OCI-LY1 (cell line): ENCODE data around the gene PPARD.

Experiments used
- H2AFZ ChIP-seq: fragments of 200-600 bp; sonication (generic), shearing (Covaris generic); 2 replicates; pipeline ENCODE4 v1.6.0; 2014; ENCODE audit warnings: antibody characterized with exemption, mild to moderate bottlenecking, low read length
- H3F3A ChIP-seq: fragments of 200-600 bp; sonication (generic), shearing (Covaris generic); 2 replicates; pipeline ENCODE4 v1.6.0; 2014; ENCODE audit warnings: mild to moderate bottlenecking, antibody characterized with exemption, low read length, moderate library complexity; ENCODE audit not compliant: insufficient read depth
- H3K27ac ChIP-seq: fragments of 200-600 bp; sonication (generic); 2 replicates; pipeline ENCODE4 v1.5.1; 2014; ENCODE audit warnings: low read length, mixed run types, mild to moderate bottlenecking, low read depth; ENCODE audit not compliant: poor library complexity, severe bottlenecking
- H3K27me3 ChIP-seq: fragments of 200-600 bp; sonication (generic); 2 replicates; pipeline ENCODE4 v1.6.0; 2014; ENCODE audit warnings: antibody characterized with exemption, mild to moderate bottlenecking, low read length, moderate library complexity; ENCODE audit not compliant: insufficient read depth
- H3K36me3 ChIP-seq: fragments of 200-600 bp; sonication (generic); 2 replicates; pipeline ENCODE4 v1.6.1; 2014; ENCODE audit warnings: mild to moderate bottlenecking, antibody characterized with exemption, low read length, moderate library complexity, mixed read lengths; ENCODE audit not compliant: insufficient read depth
- H3K4me1 ChIP-seq: fragments of 200-600 bp; sonication (generic); 2 replicates; pipeline ENCODE4 v1.5.1; 2014; ENCODE audit warnings: mild to moderate bottlenecking, low read length, moderate library complexity; ENCODE audit not compliant: insufficient read depth, severe bottlenecking
- H3K4me2 ChIP-seq: fragments of 200-600 bp; sonication (generic), shearing (Covaris generic); 2 replicates; pipeline ENCODE4 v1.6.1; 2014; ENCODE audit warnings: low read length
- H3K4me3 ChIP-seq: fragments of 200-600 bp; sonication (generic); 2 replicates; pipeline ENCODE4 v1.5.1; 2014; ENCODE audit warnings: low read length, low read depth, mild to moderate bottlenecking, mixed read lengths; ENCODE audit not compliant: poor library complexity, severe bottlenecking
- H3K79me2 ChIP-seq: fragments of 200-600 bp; shearing (Covaris generic); 2 replicates; pipeline ENCODE4 v1.6.1; 2016; ENCODE audit warnings: mixed run types, low read length, mixed read lengths; ENCODE audit not compliant: insufficient read depth
- H3K9ac ChIP-seq: fragments of 200-600 bp; sonication (generic), shearing (Covaris generic); 2 replicates; pipeline ENCODE4 v1.6.1; 2014; ENCODE audit warnings: mild to moderate bottlenecking, low read length, mixed read lengths
- H3K9me2 ChIP-seq: fragments of 200-600 bp; sonication (generic), shearing (Covaris generic); 2 replicates; pipeline ENCODE4 v1.6.1; 2014; ENCODE audit warnings: low read depth, mild to moderate bottlenecking, low read length, mixed read lengths
- H3K9me3 ChIP-seq: fragments of 200-600 bp; shearing (Covaris generic); 2 replicates; pipeline ENCODE4 v1.6.1; 2014; ENCODE audit warnings: low read length, mixed read lengths
- H4K20me1 ChIP-seq: fragments of 200-600 bp; sonication (generic), shearing (Covaris generic); 2 replicates; pipeline ENCODE4 v1.6.0; 2016; ENCODE audit warnings: mild to moderate bottlenecking, low read length; ENCODE audit not compliant: insufficient read depth
- EZH2 ChIP-seq: fragments of 200-600 bp; sonication (generic), shearing (Covaris generic); IDR thresholded peaks from 2 replicates; pipeline ENCODE4 v1.8.0; 2017; ENCODE audit warnings: borderline replicate concordance, mixed run types, mild to moderate bottlenecking, antibody characterized with exemption, low read length, moderate library complexity, mixed read lengths
- TF ChIP-seq, protein P1 (sequence below): fragments of 200-600 bp; sonication (generic), shearing (Covaris generic); IDR thresholded peaks from 2 replicates; pipeline ENCODE4 v1.5.1; 2017; ENCODE audit warnings: mild to moderate bottlenecking, antibody characterized with exemption, low read length, moderate library complexity, mixed read lengths

PPARD gene

DNA sequence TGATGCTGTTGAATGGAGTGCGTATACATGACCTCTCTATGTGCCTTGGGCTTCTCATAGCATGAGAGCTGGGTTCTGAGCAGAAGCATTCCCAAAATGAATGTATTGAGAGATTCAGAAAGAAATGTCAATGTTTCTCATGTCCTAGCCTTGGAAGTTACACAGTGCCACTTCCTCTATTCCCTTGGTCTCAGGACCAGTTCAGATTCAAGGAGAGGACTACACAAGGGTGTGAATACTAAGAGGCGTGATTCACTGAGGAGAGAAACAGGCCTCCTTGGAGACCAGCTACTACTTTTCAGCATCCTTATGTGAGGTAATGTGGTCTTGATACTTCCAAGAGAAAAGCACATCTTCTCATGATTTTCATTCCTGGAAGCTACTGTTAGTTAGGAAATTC, 10.4 kb downstream of the PPARD start:
- Histone ChIP-seq H3K36me3 (peaks cover 15% of the 10 kb centered on the region; the same call in 1 of the 2 replicates), H3K27me3 (no peaks in the 10 kb centered on the region), H2AFZ (no peak overlapping the region), H4K20me1 (no peaks in the 10 kb centered on the region), H3K4me3 (no peak overlapping the region), H3K79me2 (no peaks in the 10 kb centered on the region), H3K27ac (no peak overlapping the region), H3F3A (no peaks in the 10 kb centered on the region), H3K4me2 (no peak overlapping the region), H3K9me3 (no peaks in the 10 kb centered on the region), H3K9ac (no peak overlapping the region), H3K4me1 (peaks cover 12% of the 10 kb centered on the region), H3K9me2 (no peaks in the 10 kb centered on the region)
- no peak for TF ChIP-seq EZH2

DNA sequence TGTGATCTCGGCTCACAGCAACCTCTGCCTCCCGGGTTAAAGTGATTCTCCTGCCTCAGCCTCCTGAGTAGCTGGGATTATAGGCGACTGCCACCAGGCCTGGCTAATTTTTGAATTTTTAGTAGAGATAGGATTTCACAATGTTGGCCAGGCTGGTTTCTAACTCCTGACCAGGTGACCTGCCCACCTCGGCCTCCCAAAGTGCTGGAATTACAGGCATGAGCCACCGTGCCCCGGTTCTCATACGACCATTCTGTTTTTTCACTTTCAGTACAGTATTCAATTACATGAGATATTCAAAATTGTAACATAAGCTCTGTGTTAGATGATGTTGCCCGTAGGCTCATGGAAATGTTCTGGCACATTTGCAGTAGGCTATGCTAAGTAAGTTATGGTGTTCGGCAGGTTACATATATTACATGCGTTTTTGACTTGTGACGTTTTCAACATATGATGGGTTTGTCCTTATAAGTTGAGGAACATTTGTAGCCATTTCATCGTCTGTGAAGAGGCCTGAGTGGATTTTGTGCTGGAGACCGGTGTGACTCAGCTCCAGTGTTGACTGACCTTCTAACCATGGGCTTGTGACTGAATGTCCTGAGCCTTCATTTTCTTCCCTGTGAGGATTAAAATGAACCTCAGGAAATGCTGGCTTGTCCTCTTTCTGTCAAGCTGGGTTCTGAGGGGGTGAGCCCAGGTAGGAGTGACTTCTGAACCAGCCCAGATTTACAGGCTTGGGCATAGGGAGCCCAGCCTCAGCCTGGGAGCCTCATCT, 12.2 kb downstream of the PPARD start:
- H2AFZ ChIP-seq, result no peak overlapping the region
- no peaks in the 10 kb centered on the region for H3K27me3 ChIP-seq
- peaks cover 11% of the 10 kb centered on the region; the same call in 1 of the 2 replicates for H3K36me3 ChIP-seq
- H3K79me2 ChIP-seq, result no peaks in the 10 kb centered on the region
- TF ChIP-seq EZH2, result no peak
- TF ChIP-seq, protein P1, sequence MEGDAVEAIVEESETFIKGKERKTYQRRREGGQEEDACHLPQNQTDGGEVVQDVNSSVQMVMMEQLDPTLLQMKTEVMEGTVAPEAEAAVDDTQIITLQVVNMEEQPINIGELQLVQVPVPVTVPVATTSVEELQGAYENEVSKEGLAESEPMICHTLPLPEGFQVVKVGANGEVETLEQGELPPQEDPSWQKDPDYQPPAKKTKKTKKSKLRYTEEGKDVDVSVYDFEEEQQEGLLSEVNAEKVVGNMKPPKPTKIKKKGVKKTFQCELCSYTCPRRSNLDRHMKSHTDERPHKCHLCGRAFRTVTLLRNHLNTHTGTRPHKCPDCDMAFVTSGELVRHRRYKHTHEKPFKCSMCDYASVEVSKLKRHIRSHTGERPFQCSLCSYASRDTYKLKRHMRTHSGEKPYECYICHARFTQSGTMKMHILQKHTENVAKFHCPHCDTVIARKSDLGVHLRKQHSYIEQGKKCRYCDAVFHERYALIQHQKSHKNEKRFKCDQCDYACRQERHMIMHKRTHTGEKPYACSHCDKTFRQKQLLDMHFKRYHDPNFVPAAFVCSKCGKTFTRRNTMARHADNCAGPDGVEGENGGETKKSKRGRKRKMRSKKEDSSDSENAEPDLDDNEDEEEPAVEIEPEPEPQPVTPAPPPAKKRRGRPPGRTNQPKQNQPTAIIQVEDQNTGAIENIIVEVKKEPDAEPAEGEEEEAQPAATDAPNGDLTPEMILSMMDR, result no peak
- H3F3A ChIP-seq, result no peaks in the 10 kb centered on the region
- H3K27ac ChIP-seq, result no peak overlapping the region
- no peaks in the 10 kb centered on the region for H4K20me1 ChIP-seq
- H3K9ac ChIP-seq, result no peak overlapping the region
- no peaks in the 10 kb centered on the region for H3K9me3 ChIP-seq
- H3K4me1 ChIP-seq, result no peaks in the 10 kb centered on the region
- no peaks in the 10 kb centered on the region for H3K9me2 ChIP-seq
- no peak overlapping the region for H3K4me2 ChIP-seq
- no peak overlapping the region for H3K4me3 ChIP-seq

DNA sequence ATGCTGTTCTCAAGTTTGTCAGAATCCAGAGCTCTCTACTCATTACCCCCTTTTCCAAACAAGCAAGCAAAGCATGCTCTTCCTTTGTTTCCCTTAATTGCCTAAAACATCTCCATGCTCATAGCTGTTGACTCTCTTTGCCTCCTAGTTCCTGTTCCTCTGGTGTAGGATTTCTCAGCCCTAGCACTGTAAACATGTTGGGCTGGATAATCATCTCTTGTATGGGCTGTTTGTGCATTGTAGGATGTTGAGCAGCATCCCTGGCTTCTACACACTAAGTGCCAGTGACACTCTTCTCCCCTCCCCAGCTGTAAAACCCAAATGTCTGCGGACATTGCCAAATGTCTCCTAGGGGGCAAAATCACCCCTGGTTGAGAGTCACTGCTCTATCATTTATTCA, 14.0 kb downstream of the PPARD start:
- Histone ChIP-seq H3K4me1 (no peaks in the 10 kb centered on the region), H3K27me3 (no peaks in the 10 kb centered on the region), H2AFZ (no peak overlapping the region), H3K9ac (no peak overlapping the region), H3K79me2 (no peaks in the 10 kb centered on the region), H3K36me3 (peaks cover 11% of the 10 kb centered on the region; the same call in 1 of the 2 replicates), H4K20me1 (no peaks in the 10 kb centered on the region), H3K27ac (no peak overlapping the region), H3K4me2 (no peak overlapping the region), H3K9me3 (no peaks in the 10 kb centered on the region), H3K9me2 (no peaks in the 10 kb centered on the region), H3K4me3 (no peak overlapping the region), H3F3A (no peaks in the 10 kb centered on the region)
- no peak for TF ChIP-seq EZH2
- TF ChIP-seq, protein P1, result no peak

DNA sequence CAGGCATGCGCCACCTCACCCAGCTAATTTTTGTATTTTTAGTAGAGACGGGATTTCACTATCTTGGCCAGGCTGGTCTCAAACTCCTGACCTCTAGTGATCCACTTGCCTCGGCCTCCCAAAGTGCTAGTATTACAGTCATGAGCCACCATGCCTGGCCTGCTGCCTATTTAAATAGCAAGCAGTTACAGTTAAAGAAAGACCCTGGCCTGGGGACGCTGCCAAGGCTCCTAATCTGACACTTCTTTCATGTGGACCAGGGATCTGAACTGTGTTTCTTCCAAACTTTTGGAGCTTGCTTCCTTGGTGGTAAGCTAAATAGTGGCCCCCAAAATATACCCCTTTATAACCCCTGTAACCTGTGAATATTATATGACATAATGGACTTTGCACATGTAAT, 15.3 kb downstream of the PPARD start:
- peaks cover 7% of the 10 kb centered on the region; the same call in 1 of the 2 replicates for H3K36me3 ChIP-seq
- H3K4me1 ChIP-seq, result no peaks in the 10 kb centered on the region
- no peak overlapping the region for H3K9ac ChIP-seq

More for the DNA sequence above, 15.3 kb downstream of the PPARD start:
- H3K27me3 ChIP-seq, result no peaks in the 10 kb centered on the region
- no peak overlapping the region for H3K4me2 ChIP-seq
- H3K9me2 ChIP-seq, result no peaks in the 10 kb centered on the region
- no peaks in the 10 kb centered on the region for H3K79me2 ChIP-seq
- H2AFZ ChIP-seq, result no peak overlapping the region
- no peaks in the 10 kb centered on the region for H3F3A ChIP-seq
- TF ChIP-seq, protein P1, result no peak
- TF ChIP-seq EZH2, result no peak
- no peaks in the 10 kb centered on the region for H3K9me3 ChIP-seq
- H4K20me1 ChIP-seq, result no peaks in the 10 kb centered on the region
- H3K4me3 ChIP-seq, result no peak overlapping the region
- no peak overlapping the region for H3K27ac ChIP-seq
